Stimulated activated naive B cell treated with anti-CD40 and anti-IgM and Interleukin-4, amounts not matched to agents 10 μg/mL and 1 μg/mL and 100 μg/mL, for 72 hours (primary cell): ENCODE data around the gene KRTAP29-1.
A peak's percentile ranks its signal among the peaks of the same experiment; 100 is the strongest.

Experiments used
- ATAC-seq, 2 donors: fragments of 150-1000 bp; cut with Tn5 transposase; replicated peaks; 2 replicates each; pipeline ENCODE4 v1.10.0; 2021; ENCODE audit warnings: moderate library complexity in 1 of 2
- DNase-seq: peaks from one replicate; pipeline ENCODE4 v3.0.0; 2021
- H3K27ac Mint-ChIP-seq: one replicate; pipeline ENCODE4 v1.8.0; 2022; ENCODE audit warnings: mild to moderate bottlenecking, mixed read lengths
- H3K27me3 Mint-ChIP-seq, 2 donors: one replicate each; pipeline ENCODE4 v1.8.0; 2022; ENCODE audit warnings: mixed read lengths in 2 of 2
- H3K36me3 Mint-ChIP-seq, 2 donors: one replicate each; pipeline ENCODE4 v1.8.0; 2022; ENCODE audit warnings: mixed read lengths in 2 of 2, mild to moderate bottlenecking in 1 of 2
- H3K4me1 Mint-ChIP-seq, 2 donors: one replicate each; pipeline ENCODE4 v1.8.0; 2022; ENCODE audit warnings: mixed read lengths in 2 of 2, mild to moderate bottlenecking in 1 of 2
- H3K4me3 Mint-ChIP-seq, 2 donors: one replicate each; pipeline ENCODE4 v1.8.0; 2022; ENCODE audit warnings: mild to moderate bottlenecking in 2 of 2, mixed read lengths in 2 of 2, moderate library complexity in 1 of 2
- H3K9me3 Mint-ChIP-seq, 2 donors: one replicate each; pipeline ENCODE4 v1.8.0; 2022; ENCODE audit warnings: mixed read lengths in 2 of 2, mild to moderate bottlenecking in 1 of 2

Gene KRTAP29-1

GRCh38 chr17:41322903-41323895 is 20.5 kb upstream of the KRTAP29-1 start:
- H3K4me1 Mint-ChIP-seq = peaks cover 0 to 9% of the 10 kb centered on the region in 2 donors
- H3K36me3 Mint-ChIP-seq = peaks cover 0 to 7% of the 10 kb centered on the region in 2 donors
- no peak overlapping the region for H3K27ac Mint-ChIP-seq
- H3K9me3 Mint-ChIP-seq = peaks cover 13% of the 10 kb centered on the region in 2 donors
- DNase-seq = no peak
- ATAC-seq = no peak
- H3K4me3 Mint-ChIP-seq = no peak overlapping the region
- no peaks in the 10 kb centered on the region for H3K27me3 Mint-ChIP-seq

- H3K9me3 Mint-ChIP-seq = peaks cover 13% of the 10 kb centered on the region in 2 donors
- peaks cover 0 to 7% of the 10 kb centered on the region in 2 donors for H3K36me3 Mint-ChIP-seq
- no peak overlapping the region for H3K27ac Mint-ChIP-seq
- H3K27me3 Mint-ChIP-seq = no peaks in the 10 kb centered on the region
- peak; percentile 72 to 82 for ATAC-seq
- no peak overlapping the region for H3K4me3 Mint-ChIP-seq
- DNase-seq = no peak
- peaks cover 0 to 8% of the 10 kb centered on the region in 2 donors for H3K4me1 Mint-ChIP-seq
These were observed 19.6 kb upstream of the KRTAP29-1 start for GRCh38 chr17:41322094-41322902.

- no peak overlapping the region for H3K4me3 Mint-ChIP-seq
- H3K4me1 Mint-ChIP-seq = peaks cover 1 to 5% of the 10 kb centered on the region in 2 donors
- peaks cover 4 to 5% of the 10 kb centered on the region in 2 donors for H3K27me3 Mint-ChIP-seq
- ATAC-seq (no peak), DNase-seq (no peak)
- H3K27ac Mint-ChIP-seq = no peak overlapping the region
- H3K36me3 Mint-ChIP-seq = peaks cover 0 to 7% of the 10 kb centered on the region in 2 donors
- H3K9me3 Mint-ChIP-seq = peaks cover 13% of the 10 kb centered on the region in 2 donors
These were observed 15.6 kb upstream of the KRTAP29-1 start for GRCh38 chr17:41318231-41318630.

GRCh38 chr17:41315814-41316445 is 13.3 kb upstream of the KRTAP29-1 start:
- ATAC-seq (no peak), DNase-seq (no peak)
- Mint-ChIP-seq H3K4me3 (no peak overlapping the region), H3K27ac (no peak overlapping the region), H3K27me3 (peaks cover 4 to 5% of the 10 kb centered on the region in 2 donors), H3K4me1 (peaks cover 5 to 6% of the 10 kb centered on the region in 2 donors), H3K9me3 (peaks cover 13% of the 10 kb centered on the region in 2 donors), H3K36me3 (peaks cover 0 to 7% of the 10 kb centered on the region in 2 donors)

GRCh38 chr17:41315204-41315794 is 12.6 kb upstream of the KRTAP29-1 start, which contains the start of gene KRTAP17-1:
Gene KRTAP17-1 (minus strand): TSS chr17:41315710. CDS start chr17:41315650, 60 bp downstream.
- H3K27me3 Mint-ChIP-seq = peaks cover 4 to 5% of the 10 kb centered on the region in 2 donors
- ATAC-seq = no peak
- H3K4me3 Mint-ChIP-seq = no peak within 1 kb of the TSS
- H3K27ac Mint-ChIP-seq = no peak within 1 kb of the TSS
- no peak for DNase-seq
- H3K4me1 Mint-ChIP-seq = peaks cover 5 to 7% of the 10 kb centered on the region in 2 donors
- H3K9me3 Mint-ChIP-seq = peaks cover 8 to 9% of the 10 kb centered on the region in 2 donors
- H3K36me3 Mint-ChIP-seq = peaks cover 0 to 5% of the 10 kb centered on the region in 2 donors

- Mint-ChIP-seq H3K27me3 (peaks cover 1 to 4% of the 10 kb centered on the region in 2 donors), H3K4me1 (peaks cover 35 to 36% of the 10 kb centered on the region in 2 donors), H3K27ac (no peak overlapping the region), H3K36me3 (no peaks in the 10 kb centered on the region), H3K4me3 (no peak overlapping the region), H3K9me3 (no peaks in the 10 kb centered on the region)
- DNase-seq (no peak), ATAC-seq (no peak)
These were observed 8.5 kb upstream of the KRTAP29-1 start for GRCh38 chr17:41311111-41311510.

- no peaks in the 10 kb centered on the region for H3K27me3 Mint-ChIP-seq
- peaks cover 34 to 41% of the 10 kb centered on the region in 2 donors for H3K4me1 Mint-ChIP-seq
- no peaks in the 10 kb centered on the region for H3K36me3 Mint-ChIP-seq
- H3K27ac Mint-ChIP-seq = peak within 1 kb of the TSS; percentile 89
- peak; percentile 33 for DNase-seq
- H3K9me3 Mint-ChIP-seq = no peaks in the 10 kb centered on the region
- H3K4me3 Mint-ChIP-seq = peak within 1 kb of the TSS; percentile 66 to 73
- peak; percentile 75 to 77 for ATAC-seq
These were observed 6.3 kb upstream of the KRTAP29-1 start, which contains the start of gene KRTAP16-1 for GRCh38 chr17:41308918-41309359. Gene KRTAP16-1 (minus strand): TSS chr17:41309309. CDS start chr17:41309253, 56 bp downstream.

GRCh38 chr17:41308251-41308917 is 5.7 kb upstream of the KRTAP29-1 start:
- H3K4me1 Mint-ChIP-seq = peaks cover 40 to 45% of the 10 kb centered on the region in 2 donors
- no peaks in the 10 kb centered on the region for H3K27me3 Mint-ChIP-seq
- peak overlapping the region; percentile 89 for H3K27ac Mint-ChIP-seq
- H3K36me3 Mint-ChIP-seq = no peaks in the 10 kb centered on the region
- H3K4me3 Mint-ChIP-seq = peak overlapping the region; percentile 66 to 73
- ATAC-seq (peak; percentile 80 to 86), DNase-seq (peak; percentile 55)
- H3K9me3 Mint-ChIP-seq = no peaks in the 10 kb centered on the region

- Mint-ChIP-seq H3K36me3 (no peaks in the 10 kb centered on the region), H3K4me1 (peaks cover 40 to 45% of the 10 kb centered on the region in 2 donors), H3K27me3 (no peaks in the 10 kb centered on the region), H3K27ac (peak overlapping the region; percentile 89), H3K4me3 (peak overlapping the region in 1 of 2 donors; percentile 73), H3K9me3 (no peaks in the 10 kb centered on the region)
- no peak for ATAC-seq
- DNase-seq = no peak
These were observed 5.0 kb upstream of the KRTAP29-1 start for GRCh38 chr17:41307647-41308046.

- H3K4me1 Mint-ChIP-seq = peaks cover 29 to 33% of the 10 kb centered on the region in 2 donors
- H3K27ac Mint-ChIP-seq = no peak overlapping the region
- H3K36me3 Mint-ChIP-seq = peaks cover 0 to 4% of the 10 kb centered on the region in 2 donors
- H3K27me3 Mint-ChIP-seq = no peaks in the 10 kb centered on the region
- no peaks in the 10 kb centered on the region for H3K9me3 Mint-ChIP-seq
- H3K4me3 Mint-ChIP-seq = no peak overlapping the region
- ATAC-seq = no peak
- no peak for DNase-seq
These were observed 1.4 kb upstream of the KRTAP29-1 start for GRCh38 chr17:41304091-41304490.

- DNase-seq (no peak), ATAC-seq (no peak)
- Mint-ChIP-seq H3K4me3 (no peak overlapping the region), H3K4me1 (peaks cover 18 to 23% of the 10 kb centered on the region in 2 donors), H3K9me3 (no peaks in the 10 kb centered on the region), H3K36me3 (peaks cover 0 to 4% of the 10 kb centered on the region in 2 donors), H3K27ac (no peak overlapping the region), H3K27me3 (no peaks in the 10 kb centered on the region)
These were observed 330 bp upstream of the KRTAP29-1 start for GRCh38 chr17:41302981-41303380.

GRCh38 chr17:41301204-41301790 is 1.4 kb downstream of the KRTAP29-1 start:
- ATAC-seq (no peak), DNase-seq (no peak)
- H3K9me3 Mint-ChIP-seq = no peaks in the 10 kb centered on the region
- no peak overlapping the region for H3K4me3 Mint-ChIP-seq
- H3K27me3 Mint-ChIP-seq = no peaks in the 10 kb centered on the region
- H3K27ac Mint-ChIP-seq = no peak overlapping the region
- H3K36me3 Mint-ChIP-seq = peaks cover 0 to 4% of the 10 kb centered on the region in 2 donors
- H3K4me1 Mint-ChIP-seq = peaks cover 6 to 12% of the 10 kb centered on the region in 2 donors
